ENCODE measurements around the gene ACTL6B.
"Not testable (repeated sequence)": the region's sequence is repeated elsewhere in the genome, so short reads cannot be mapped to it uniquely, and the experiment has no call there.

The ACTL6B gene

GRCh38 chr7:100671353-100672327 is 15.4 kb upstream of the ACTL6B start:
- no peak for DNase-seq

- DNase-seq = no peak
Measured at GRCh38 chr7:100670074-100670473, 13.8 kb upstream of the ACTL6B start.

GRCh38 chr7:100669106-100669505 is 12.9 kb upstream of the ACTL6B start:
- not testable (repeated sequence) for DNase-seq

GRCh38 chr7:100668069-100668449 is 11.8 kb upstream of the ACTL6B start:
- no peak for DNase-seq

GRCh38 chr7:100667331-100668068 is 11.3 kb upstream of the ACTL6B start:
- no peak for DNase-seq

GRCh38 chr7:100665168-100665726 is 9.0 kb upstream of the ACTL6B start:
- no peak for DNase-seq

GRCh38 chr7:100662194-100662776 is 6.0 kb upstream of the ACTL6B start:
- DNase-seq = not testable (repeated sequence)

GRCh38 chr7:100654908-100655831 is 1.1 kb downstream of the ACTL6B start:
- no peak for DNase-seq

- no peak for DNase-seq
Measured at GRCh38 chr7:100649826-100650565, 6.3 kb downstream of the ACTL6B start.

- DNase-seq = no peak
Measured at GRCh38 chr7:100642534-100642907, 13.7 kb downstream of the ACTL6B start.

- DNase-seq = no peak
Measured at GRCh38 chr7:100641860-100642533, 14.3 kb downstream of the ACTL6B start.

GRCh38 chr7:100641463-100641859 is 14.8 kb downstream of the ACTL6B start, which contains the start of gene TFR2:
Gene TFR2 (minus strand): TSS chr7:100641552. CDS start chr7:100641509, 43 bp downstream.
- no peak for DNase-seq

GRCh38 chr7:100640517-100641440 is 15.5 kb downstream of the ACTL6B start:
- DNase-seq = no peak

- DNase-seq = no peak
Measured at GRCh38 chr7:100639995-100640516, 16.2 kb downstream of the ACTL6B start.

GRCh38 chr7:100632951-100633717 is 23.1 kb downstream of the ACTL6B start:
- DNase-seq = peak; percentile 39

- DNase-seq = no peak
Measured at GRCh38 chr7:100630066-100630465, 26.2 kb downstream of the ACTL6B start.

- no peak for DNase-seq
Measured at GRCh38 chr7:100629117-100629716, 27.0 kb downstream of the ACTL6B start.

GRCh38 chr7:100627238-100627549 is 29.1 kb downstream of the ACTL6B start:
- no peak for DNase-seq
